ENCODE measurements around the gene MEIS2. TPM values are rescaled to one million over a fixed set of nuclear protein-coding genes. Genes with fewer than 3 reads are reported as not detected.

Gene MEIS2
- total and polyA plus RNA-seq, 5 experiments from 2014 or later, result not detected

GRCh38 chr15:37132826-37133417, 32.6 kb upstream of the MEIS2 start:
- peaks cover 14 to 50% (median 17%) of the 10 kb centered on the region in 5 donors for H3K27me3 Mint-ChIP-seq
- ATAC-seq (no peak), DNase-seq (no peak)
- peak overlapping the region in 1 of 10 donors; percentile 69 for H3K27ac Mint-ChIP-seq
- no peaks in the 10 kb centered on the region for H3K4me1 Mint-ChIP-seq
- POLR2A ChIA-PET, result no interaction called here
- no peaks in the 10 kb centered on the region for H3K9me3 Mint-ChIP-seq
- no peaks in the 10 kb centered on the region for H3K36me3 Mint-ChIP-seq
- H3K4me3 Mint-ChIP-seq, result no peak overlapping the region

GRCh38 chr15:37131621-37132020, 31.3 kb upstream of the MEIS2 start:
- Mint-ChIP-seq H3K9me3 (no peaks in the 10 kb centered on the region), H3K27ac (no peak overlapping the region), H3K36me3 (no peaks in the 10 kb centered on the region), H3K4me1 (no peaks in the 10 kb centered on the region), H3K4me3 (no peak overlapping the region), H3K27me3 (peaks cover 13 to 42% (median 15%) of the 10 kb centered on the region in 5 donors)
- DNase-seq, result no peak
- POLR2A ChIA-PET, result no interaction called here
- no peak for ATAC-seq

GRCh38 chr15:37130356-37130755, 30.0 kb upstream of the MEIS2 start:
- no peak overlapping the region for H3K4me3 Mint-ChIP-seq
- no peaks in the 10 kb centered on the region for H3K9me3 Mint-ChIP-seq
- H3K27ac Mint-ChIP-seq, result no peak overlapping the region
- H3K27me3 Mint-ChIP-seq, result peaks cover 11 to 33% (median 13%) of the 10 kb centered on the region in 5 donors
- DNase-seq (no peak), ATAC-seq (no peak)
- no peaks in the 10 kb centered on the region for H3K4me1 Mint-ChIP-seq
- POLR2A ChIA-PET, result no interaction called here
- no peaks in the 10 kb centered on the region for H3K36me3 Mint-ChIP-seq

GRCh38 chr15:37125143-37125542, 24.8 kb upstream of the MEIS2 start:
- Mint-ChIP-seq H3K4me3 (no peak overlapping the region), H3K27ac (no peak overlapping the region), H3K9me3 (peaks cover 0 to 2% (median 0%) of the 10 kb centered on the region in 9 donors), H3K4me1 (no peaks in the 10 kb centered on the region), H3K36me3 (no peaks in the 10 kb centered on the region), H3K27me3 (peaks cover 9 to 26% (median 18%) of the 10 kb centered on the region in 5 donors)
- no peak for ATAC-seq
- POLR2A ChIA-PET, result no interaction called here
- DNase-seq, result no peak

GRCh38 chr15:37124331-37124730, 24.0 kb upstream of the MEIS2 start:
- DNase-seq, result no peak
- H3K4me1 Mint-ChIP-seq, result no peaks in the 10 kb centered on the region
- H3K9me3 Mint-ChIP-seq, result peaks cover 0 to 2% (median 0%) of the 10 kb centered on the region in 9 donors
- no peaks in the 10 kb centered on the region for H3K36me3 Mint-ChIP-seq
- no peak overlapping the region for H3K27ac Mint-ChIP-seq
- H3K4me3 Mint-ChIP-seq, result no peak overlapping the region
- POLR2A ChIA-PET, result no interaction called here
- no peak for ATAC-seq
- peaks cover 9 to 22% (median 15%) of the 10 kb centered on the region in 5 donors for H3K27me3 Mint-ChIP-seq

- no peaks in the 10 kb centered on the region for H3K4me1 Mint-ChIP-seq
These were observed 22.4 kb upstream of the MEIS2 start for GRCh38 chr15:37122703-37123102.

GRCh38 chr15:37121492-37121891, 21.1 kb upstream of the MEIS2 start:
- Mint-ChIP-seq H3K9me3 (peaks cover 0 to 2% (median 0%) of the 10 kb centered on the region in 9 donors), H3K4me3 (no peak overlapping the region), H3K27me3 (peaks cover 11 to 17% (median 14%) of the 10 kb centered on the region in 5 donors), H3K27ac (no peak overlapping the region), H3K4me1 (no peaks in the 10 kb centered on the region), H3K36me3 (no peaks in the 10 kb centered on the region)
- POLR2A ChIA-PET, result no interaction called here
- no peak for DNase-seq
- no peak for ATAC-seq

More at GRCh38 chr15:37122703-37123102, 22.4 kb upstream of the MEIS2 start:
- H3K36me3 Mint-ChIP-seq, result no peaks in the 10 kb centered on the region
- no peak overlapping the region for H3K27ac Mint-ChIP-seq
- peaks cover 6 to 16% (median 14%) of the 10 kb centered on the region in 5 donors for H3K27me3 Mint-ChIP-seq
- peaks cover 0 to 2% (median 0%) of the 10 kb centered on the region in 9 donors for H3K9me3 Mint-ChIP-seq
- ATAC-seq (no peak), DNase-seq (no peak)
- POLR2A ChIA-PET, result no interaction called here
- no peak overlapping the region for H3K4me3 Mint-ChIP-seq

- Mint-ChIP-seq H3K36me3 (peaks cover 0 to 2% (median 0%) of the 10 kb centered on the region in 3 donors), H3K27me3 (peaks cover 26 to 55% (median 35%) of the 10 kb centered on the region in 5 donors), H3K4me3 (no peak overlapping the region)
These were observed 16.7 kb upstream of the MEIS2 start for GRCh38 chr15:37117030-37117429.

GRCh38 chr15:37115538-37115937, 15.2 kb upstream of the MEIS2 start:
- peaks cover 32 to 58% (median 40%) of the 10 kb centered on the region in 5 donors for H3K27me3 Mint-ChIP-seq
- H3K9me3 Mint-ChIP-seq, result peaks cover 0 to 26% (median 6%) of the 10 kb centered on the region in 9 donors
- ATAC-seq (no peak), DNase-seq (no peak)
- no peak overlapping the region for H3K27ac Mint-ChIP-seq
- POLR2A ChIA-PET, result no interaction called here
- H3K36me3 Mint-ChIP-seq, result peaks cover 7 to 13% (median 11%) of the 10 kb centered on the region in 3 donors
- peaks cover 10 to 14% (median 12%) of the 10 kb centered on the region in 4 donors for H3K4me1 Mint-ChIP-seq
- no peak overlapping the region for H3K4me3 Mint-ChIP-seq

More at GRCh38 chr15:37117030-37117429, 16.7 kb upstream of the MEIS2 start:
- Mint-ChIP-seq H3K27ac (no peak overlapping the region), H3K4me1 (no peaks in the 10 kb centered on the region), H3K9me3 (peaks cover 0 to 12% (median 3%) of the 10 kb centered on the region in 9 donors)
- ATAC-seq (no peak), DNase-seq (no peak)
- POLR2A ChIA-PET, result no interaction called here

- Mint-ChIP-seq H3K4me3 (no peak overlapping the region), H3K27me3 (peaks cover 47 to 79% (median 59%) of the 10 kb centered on the region in 5 donors)
These were observed 12.8 kb upstream of the MEIS2 start for GRCh38 chr15:37112971-37113670.

GRCh38 chr15:37112171-37112570, 11.8 kb upstream of the MEIS2 start:
- peaks cover 0 to 52% (median 17%) of the 10 kb centered on the region in 9 donors for H3K9me3 Mint-ChIP-seq
- H3K36me3 Mint-ChIP-seq, result peaks cover 11 to 37% (median 14%) of the 10 kb centered on the region in 3 donors
- no peak overlapping the region for H3K27ac Mint-ChIP-seq
- no peak for ATAC-seq
- peaks cover 55 to 89% (median 69%) of the 10 kb centered on the region in 5 donors for H3K27me3 Mint-ChIP-seq
- peak overlapping the region in 2 of 10 donors; percentile 2 to 36 for H3K4me3 Mint-ChIP-seq
- peaks cover 13 to 27% (median 18%) of the 10 kb centered on the region in 4 donors for H3K4me1 Mint-ChIP-seq
- no peak for DNase-seq
- POLR2A ChIA-PET, result no interaction called here

More at GRCh38 chr15:37112971-37113670, 12.8 kb upstream of the MEIS2 start:
- ATAC-seq (no peak), DNase-seq (no peak)
- POLR2A ChIA-PET, result no interaction called here
- Mint-ChIP-seq H3K4me1 (peaks cover 11 to 27% (median 18%) of the 10 kb centered on the region in 4 donors), H3K27ac (no peak overlapping the region), H3K9me3 (peaks cover 0 to 43% (median 12%) of the 10 kb centered on the region in 9 donors), H3K36me3 (peaks cover 9 to 27% (median 11%) of the 10 kb centered on the region in 3 donors)

- Mint-ChIP-seq H3K27ac (peak overlapping the region in 1 of 10 donors; percentile 40), H3K4me1 (peaks cover 16 to 32% (median 21%) of the 10 kb centered on the region in 4 donors), H3K4me3 (peak overlapping the region in 8 of 10 donors; percentile 4 to 72 (median 47)), H3K36me3 (peaks cover 11 to 37% (median 19%) of the 10 kb centered on the region in 3 donors), H3K27me3 (peaks cover 59 to 97% (median 77%) of the 10 kb centered on the region in 5 donors), H3K9me3 (peaks cover 0 to 57% (median 22%) of the 10 kb centered on the region in 9 donors)
- no peak for ATAC-seq
- DNase-seq, result no peak
- POLR2A ChIA-PET, result no interaction called here
These were observed 11.0 kb upstream of the MEIS2 start for GRCh38 chr15:37111427-37111717.

GRCh38 chr15:37109872-37110572, 9.7 kb upstream of the MEIS2 start:
- H3K4me1 Mint-ChIP-seq, result peaks cover 16 to 32% (median 21%) of the 10 kb centered on the region in 4 donors
- no peak for DNase-seq
- peaks cover 11 to 44% (median 21%) of the 10 kb centered on the region in 3 donors for H3K36me3 Mint-ChIP-seq
- POLR2A ChIA-PET, result no interaction called here
- ATAC-seq, result no peak
- peaks cover 62 to 98% (median 84%) of the 10 kb centered on the region in 5 donors for H3K27me3 Mint-ChIP-seq
- H3K4me3 Mint-ChIP-seq, result peak overlapping the region in 8 of 10 donors; percentile 36 to 72 (median 56)
- H3K27ac Mint-ChIP-seq, result no peak overlapping the region
- H3K9me3 Mint-ChIP-seq, result peaks cover 0 to 62% (median 29%) of the 10 kb centered on the region in 9 donors
